PC-9 (cell line): ENCODE results near the gene IL23R.

Experiments used
- EZH2 ChIP-seq: fragments of 200-600 bp; sonication (generic); IDR thresholded peaks from 2 replicates; pipeline ENCODE4 v1.8.0; 2017; ENCODE audit warnings: antibody characterized with exemption, low read depth
- TF ChIP-seq, protein P1 (sequence below): fragments of 200-600 bp; sonication (generic); conservative IDR thresholded peaks from 2 replicates; pipeline ENCODE4 v1.6.1; 2017; ENCODE audit warnings: mixed run types, antibody characterized with exemption, mild to moderate bottlenecking, moderate library complexity

DNA sequence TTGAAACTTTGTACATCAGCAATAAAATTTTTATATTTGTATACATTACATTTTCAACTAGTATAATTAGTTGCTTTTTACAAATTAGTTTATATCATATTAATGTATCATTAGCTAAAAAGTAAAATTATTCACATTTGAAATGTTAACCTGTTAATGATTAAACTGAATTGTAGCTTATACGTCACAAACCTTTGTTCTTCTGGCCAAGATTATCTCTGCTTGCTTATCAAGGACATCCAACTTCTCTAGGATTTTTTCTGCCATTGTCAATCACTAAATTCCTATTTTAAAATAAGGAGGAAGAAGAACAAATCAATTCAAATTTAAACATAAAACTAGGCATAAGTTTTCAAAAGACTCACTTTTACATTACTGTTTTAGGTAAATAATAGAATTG is 39.3 kb upstream of the IL23R start:
- TF ChIP-seq, protein P1, sequence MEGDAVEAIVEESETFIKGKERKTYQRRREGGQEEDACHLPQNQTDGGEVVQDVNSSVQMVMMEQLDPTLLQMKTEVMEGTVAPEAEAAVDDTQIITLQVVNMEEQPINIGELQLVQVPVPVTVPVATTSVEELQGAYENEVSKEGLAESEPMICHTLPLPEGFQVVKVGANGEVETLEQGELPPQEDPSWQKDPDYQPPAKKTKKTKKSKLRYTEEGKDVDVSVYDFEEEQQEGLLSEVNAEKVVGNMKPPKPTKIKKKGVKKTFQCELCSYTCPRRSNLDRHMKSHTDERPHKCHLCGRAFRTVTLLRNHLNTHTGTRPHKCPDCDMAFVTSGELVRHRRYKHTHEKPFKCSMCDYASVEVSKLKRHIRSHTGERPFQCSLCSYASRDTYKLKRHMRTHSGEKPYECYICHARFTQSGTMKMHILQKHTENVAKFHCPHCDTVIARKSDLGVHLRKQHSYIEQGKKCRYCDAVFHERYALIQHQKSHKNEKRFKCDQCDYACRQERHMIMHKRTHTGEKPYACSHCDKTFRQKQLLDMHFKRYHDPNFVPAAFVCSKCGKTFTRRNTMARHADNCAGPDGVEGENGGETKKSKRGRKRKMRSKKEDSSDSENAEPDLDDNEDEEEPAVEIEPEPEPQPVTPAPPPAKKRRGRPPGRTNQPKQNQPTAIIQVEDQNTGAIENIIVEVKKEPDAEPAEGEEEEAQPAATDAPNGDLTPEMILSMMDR = no peak
- TF ChIP-seq EZH2 = no peak
